HG02885 (cell line): Measurements from ENCODE around the gene RBM4B.
"Not testable (repeated sequence)": the region's sequence is repeated elsewhere in the genome, so short reads cannot be mapped to it uniquely, and the experiment has no call there.

Experiments
- ATAC-seq: cut with Tn5 transposase; IDR thresholded peaks from one replicate; pipeline ENCODE4 v1.9.1; 2021; ENCODE audit warnings: mild to moderate bottlenecking; ENCODE audit not compliant: unreplicated experiment, poor library complexity

The RBM4B gene

DNA sequence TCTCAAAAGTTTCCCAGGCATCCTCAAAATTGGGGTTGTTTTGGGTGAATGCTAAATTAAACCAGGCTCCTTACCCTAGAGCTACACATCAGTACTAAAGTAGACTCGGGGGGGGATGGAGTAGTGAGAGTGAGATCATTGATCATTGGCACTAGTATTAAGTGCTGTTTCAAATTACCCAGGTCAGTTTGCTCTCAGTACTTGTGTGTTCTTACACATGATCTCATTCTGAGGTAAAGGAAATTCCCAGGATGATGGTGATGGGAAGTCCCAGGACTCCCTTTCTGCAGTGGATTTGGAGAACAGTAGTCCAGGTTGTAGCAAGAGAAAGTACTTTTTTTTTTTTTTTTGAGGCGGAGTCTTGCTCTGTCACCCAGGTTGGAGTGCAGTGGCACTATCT, 26.7 kb downstream of the RBM4B start:
- no peak for ATAC-seq

DNA sequence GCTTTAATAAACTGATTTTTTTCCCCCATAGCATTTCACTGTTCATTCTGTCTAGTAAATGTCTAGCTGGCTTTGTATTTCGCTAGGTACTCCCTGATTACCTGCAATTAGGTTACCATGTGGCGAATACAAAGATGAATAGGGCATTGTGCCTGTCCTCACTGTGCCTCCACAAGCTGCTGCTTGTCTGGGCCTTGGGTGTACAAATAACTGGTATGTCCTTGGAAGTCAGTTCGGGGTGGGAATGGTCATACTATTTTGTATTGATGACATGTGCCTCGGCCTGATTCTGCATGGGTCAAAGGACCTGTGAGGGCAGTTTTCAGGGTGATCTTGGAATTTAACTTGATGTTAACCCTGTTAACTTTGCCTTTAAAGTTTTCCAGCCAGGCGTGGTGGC, 27.8 kb downstream of the RBM4B start:
- no peak for ATAC-seq

DNA sequence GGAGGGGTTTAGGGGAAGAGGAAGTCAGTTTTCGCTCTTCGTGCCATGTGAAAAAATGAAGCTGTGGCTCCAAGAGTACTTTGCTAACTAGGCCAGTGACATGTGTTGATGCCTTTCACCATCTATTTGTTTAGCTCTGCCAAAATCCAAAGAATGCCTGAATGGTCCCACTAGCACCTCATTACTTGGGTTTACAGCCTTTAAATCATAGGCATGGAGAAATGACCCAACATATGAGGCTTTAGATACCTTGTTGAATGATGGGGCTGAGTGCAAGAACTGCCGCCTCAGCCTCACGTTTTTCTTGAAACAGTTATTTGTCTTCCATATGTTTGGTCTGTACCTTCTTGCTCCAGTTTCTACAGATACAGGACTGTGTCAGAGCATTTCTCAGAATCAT, 30.9 kb downstream of the RBM4B start:
- ATAC-seq: no peak

DNA sequence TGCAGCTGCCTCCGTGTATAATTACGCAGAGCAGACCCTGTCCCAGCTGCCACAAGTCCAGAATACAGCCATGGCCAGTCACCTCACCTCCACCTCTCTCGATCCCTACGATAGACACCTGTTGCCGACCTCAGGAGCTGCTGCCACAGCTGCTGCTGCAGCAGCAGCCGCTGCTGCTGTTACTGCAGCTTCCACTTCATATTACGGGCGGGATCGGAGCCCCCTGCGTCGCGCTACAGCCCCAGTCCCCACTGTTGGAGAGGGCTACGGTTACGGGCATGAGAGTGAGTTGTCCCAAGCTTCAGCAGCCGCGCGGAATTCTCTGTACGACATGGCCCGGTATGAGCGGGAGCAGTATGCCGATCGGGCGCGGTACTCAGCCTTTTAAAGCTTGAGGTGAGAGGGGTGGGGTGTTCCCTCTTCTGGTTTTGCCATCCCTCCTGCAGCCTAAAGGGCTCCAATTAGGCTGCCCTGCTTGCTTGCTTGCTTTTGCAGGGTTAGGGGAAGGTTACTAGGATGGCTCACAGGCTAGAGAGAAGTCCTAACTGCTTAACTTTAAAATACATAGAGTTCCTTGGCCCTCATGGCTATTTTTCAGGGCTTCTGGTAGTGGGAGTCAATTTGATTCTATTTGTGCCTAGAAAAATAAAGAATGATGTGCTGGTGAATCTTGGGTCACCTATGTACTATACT, 33.8 kb downstream of the RBM4B start:
- ATAC-seq: no peak

DNA sequence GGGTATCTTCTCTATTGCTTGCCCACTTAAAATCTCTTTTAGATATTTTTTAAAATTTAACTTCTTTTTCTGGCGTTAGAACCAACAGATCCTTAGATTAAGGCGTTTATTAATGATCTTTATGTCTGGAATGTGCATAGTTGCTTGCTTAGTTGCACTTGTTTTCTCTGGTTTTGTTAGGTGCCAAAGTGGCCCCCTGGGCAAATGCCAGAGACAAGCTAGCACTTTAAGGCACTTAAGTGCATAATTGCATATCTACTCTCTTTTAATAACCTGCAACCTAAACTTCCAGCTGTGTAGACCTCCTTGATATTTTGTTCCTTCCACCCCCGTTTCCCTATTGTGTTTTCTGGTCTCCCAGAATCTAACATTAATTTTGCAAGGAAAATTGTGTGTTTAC, 35.9 kb downstream of the RBM4B start:
- no peak for ATAC-seq

DNA sequence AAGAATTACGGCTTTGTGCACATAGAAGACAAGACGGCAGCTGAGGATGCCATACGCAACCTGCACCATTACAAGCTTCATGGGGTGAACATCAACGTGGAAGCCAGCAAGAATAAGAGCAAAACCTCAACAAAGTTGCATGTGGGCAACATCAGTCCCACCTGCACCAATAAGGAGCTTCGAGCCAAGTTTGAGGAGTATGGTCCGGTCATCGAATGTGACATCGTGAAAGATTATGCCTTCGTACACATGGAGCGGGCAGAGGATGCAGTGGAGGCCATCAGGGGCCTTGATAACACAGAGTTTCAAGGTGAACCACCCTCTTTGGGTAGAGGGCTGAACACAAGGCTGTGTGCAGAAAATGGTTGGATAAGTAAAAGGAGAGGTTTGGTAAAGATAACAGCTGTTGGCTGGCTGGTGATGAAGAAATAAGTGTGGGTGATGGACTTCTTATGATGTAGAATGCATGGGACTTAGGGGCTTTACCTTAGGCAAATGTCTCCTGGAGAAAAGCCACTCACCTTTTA, 37.8 kb downstream of the RBM4B start:
- not testable (repeated sequence) for ATAC-seq

DNA sequence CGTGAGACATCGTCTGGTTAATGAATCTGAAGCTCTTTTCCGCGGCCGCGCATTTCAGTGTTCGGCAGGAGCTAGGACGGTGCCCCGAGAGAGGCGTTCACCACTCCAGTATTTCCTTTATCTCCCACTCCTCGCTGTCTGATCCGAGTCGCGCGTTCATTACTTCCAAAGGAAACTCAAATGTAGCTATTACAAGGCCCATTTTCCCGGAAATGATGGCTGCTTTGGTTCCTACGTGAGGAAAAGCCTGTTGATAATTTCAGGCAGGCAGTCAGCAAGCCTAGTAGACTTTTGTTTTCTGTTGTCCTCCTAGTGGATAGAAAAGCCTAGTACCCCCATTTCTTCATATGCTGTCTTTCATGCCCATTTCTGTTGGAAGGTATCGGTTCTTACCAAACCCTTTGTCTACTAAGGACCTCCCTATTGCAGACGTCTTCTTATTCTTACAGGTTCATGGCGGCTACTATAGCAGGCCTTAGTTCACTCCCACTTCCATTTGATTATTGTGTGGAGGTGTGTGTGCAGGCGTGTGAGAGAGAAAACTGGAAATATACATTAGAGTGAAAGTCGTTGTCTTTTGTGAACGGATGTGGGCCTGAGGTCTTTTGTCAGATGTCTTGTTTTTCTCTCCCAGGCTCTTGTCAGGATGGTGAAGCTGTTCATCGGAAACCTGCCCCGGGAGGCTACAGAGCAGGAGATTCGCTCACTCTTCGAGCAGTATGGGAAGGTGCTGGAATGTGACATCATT, 38.4 kb downstream of the RBM4B start:
- no peak for ATAC-seq

DNA sequence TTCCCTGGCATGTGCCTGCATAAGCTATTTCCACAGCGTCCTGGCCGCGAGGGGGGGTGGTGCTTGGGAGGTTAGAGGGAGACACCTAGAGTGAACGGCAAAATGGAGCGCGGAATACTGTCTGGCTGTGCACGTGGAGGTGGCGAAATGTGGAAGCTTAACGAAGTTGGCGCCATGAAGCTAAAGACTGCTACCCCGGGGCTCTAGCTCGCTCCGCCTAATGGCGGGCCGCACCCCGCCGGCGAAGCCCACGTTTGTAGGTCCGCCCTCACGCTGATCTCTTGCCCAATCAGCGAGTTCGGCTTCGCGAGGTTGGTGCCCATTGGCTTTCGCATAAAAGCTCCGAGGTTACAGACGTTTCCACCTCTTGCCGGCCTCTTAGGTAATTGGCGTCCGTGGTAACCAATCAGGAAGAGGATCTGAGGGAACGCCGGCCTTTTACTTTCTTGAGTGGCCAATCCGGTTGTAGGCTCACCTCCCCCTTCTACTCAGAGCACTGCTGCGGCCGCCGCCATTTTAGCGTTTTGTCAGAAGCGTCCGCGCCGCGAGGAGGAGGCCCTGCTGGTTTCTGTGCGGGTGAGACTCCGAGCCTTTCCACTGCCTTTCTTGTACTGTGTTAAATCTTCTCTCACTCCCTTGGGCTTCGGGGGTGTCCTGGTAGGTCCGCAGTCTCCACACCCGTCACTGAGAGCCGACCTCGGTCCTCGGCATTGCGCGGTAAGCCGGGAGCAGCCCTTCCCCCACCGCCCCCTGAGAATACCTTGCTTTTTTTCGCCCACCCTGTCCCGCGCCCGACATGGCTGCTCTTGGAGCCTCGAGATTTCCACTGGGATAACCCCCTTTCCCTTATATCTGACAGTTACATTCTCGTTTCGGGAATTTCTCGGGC, 39.3 kb downstream of the RBM4B start, which contains the start of gene RBM4:
Gene RBM4, plus strand, starts transcription at position 527 of the 889 bp plus-strand sequence. CDS start 1,009 bp downstream, outside the sequence.
- peak; percentile 94 for ATAC-seq

DNA sequence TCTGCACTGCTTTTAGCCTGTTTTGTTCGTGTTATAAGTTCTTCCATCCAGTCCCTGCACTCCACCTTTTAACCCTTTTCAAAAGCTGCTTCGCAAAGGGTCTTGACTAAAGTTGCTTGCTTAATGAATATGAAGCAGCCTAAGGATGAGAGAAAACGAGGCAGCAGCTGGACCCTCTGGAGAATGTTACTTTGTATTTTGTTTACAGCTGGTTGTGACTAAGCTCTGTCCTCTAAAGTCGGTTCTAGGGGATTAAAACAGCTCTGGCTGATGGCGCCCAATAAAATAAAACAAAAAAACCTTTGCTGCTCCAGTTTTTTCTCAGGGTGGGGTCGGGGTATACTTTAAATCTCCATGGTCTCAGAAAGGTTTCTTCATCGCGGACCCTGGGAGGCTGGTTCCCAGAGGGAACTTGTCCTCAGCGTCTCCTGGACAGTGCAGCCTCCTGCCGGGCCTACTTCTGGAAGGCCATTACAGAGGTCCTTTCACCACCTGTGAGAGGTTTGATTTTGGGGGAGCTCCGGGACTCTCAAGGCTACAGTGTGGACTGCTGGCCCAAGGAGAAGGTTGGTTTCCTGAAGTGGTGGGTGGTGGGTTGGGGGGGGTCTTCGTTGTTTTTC, 40.0 kb downstream of the RBM4B start:
- ATAC-seq: no peak

DNA sequence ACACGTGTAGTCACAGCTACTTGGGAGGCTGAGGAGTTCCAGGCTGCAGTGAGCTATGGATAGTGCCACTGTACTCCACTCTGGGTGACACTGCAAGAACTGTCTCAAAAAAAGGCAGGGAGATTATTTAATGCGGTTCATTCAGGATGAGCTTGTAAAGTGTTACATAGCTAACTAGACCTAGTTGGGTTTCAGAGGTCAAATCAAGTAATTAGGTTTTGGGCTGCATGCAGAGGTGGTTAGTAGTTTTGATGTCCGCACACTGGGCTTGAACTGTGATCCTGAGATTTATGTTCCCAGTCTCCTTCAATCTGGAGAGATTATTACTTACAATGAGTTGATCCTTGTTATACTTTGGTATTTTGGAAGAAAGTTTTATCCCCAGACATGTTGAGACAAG, 41.3 kb downstream of the RBM4B start:
- ATAC-seq: no peak

DNA sequence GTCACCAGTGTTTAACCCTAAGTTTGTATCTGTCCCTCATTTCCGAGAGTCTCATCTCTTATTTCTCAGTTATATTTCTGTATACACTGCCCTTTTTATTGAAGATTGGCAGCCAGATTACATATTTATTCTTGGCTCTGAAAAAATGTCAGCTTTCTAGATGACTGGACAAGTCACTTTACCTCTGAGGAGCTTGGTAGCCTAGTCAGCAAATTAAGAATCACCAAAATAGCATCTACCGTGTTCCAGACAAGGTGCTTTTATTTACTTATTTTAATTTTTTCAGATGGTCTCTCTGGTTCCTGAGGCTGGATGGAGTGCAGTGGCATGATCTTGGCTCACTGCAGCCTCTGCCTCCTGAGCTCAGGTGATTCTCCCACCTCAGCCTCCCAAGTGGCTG, 44.7 kb downstream of the RBM4B start:
- ATAC-seq: no peak

DNA sequence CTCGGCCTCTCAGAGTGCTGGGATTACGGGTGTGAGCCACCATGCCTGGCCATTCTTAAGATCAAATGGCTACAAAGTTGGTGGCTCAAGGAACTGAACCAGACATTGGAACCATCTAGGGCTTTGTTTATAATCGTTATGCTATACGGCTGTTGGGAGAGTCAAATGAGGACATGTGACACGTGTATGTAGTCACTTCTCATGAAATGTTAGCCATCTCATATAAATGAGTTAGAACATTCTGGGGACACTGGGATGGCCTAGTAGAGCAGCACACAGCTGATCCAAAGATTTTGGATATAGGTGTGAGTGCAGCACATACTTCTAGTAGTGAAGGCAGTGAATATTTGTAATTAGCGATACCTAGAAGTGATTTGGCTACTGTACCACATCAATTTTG, 45.8 kb downstream of the RBM4B start:
- ATAC-seq: no peak

DNA sequence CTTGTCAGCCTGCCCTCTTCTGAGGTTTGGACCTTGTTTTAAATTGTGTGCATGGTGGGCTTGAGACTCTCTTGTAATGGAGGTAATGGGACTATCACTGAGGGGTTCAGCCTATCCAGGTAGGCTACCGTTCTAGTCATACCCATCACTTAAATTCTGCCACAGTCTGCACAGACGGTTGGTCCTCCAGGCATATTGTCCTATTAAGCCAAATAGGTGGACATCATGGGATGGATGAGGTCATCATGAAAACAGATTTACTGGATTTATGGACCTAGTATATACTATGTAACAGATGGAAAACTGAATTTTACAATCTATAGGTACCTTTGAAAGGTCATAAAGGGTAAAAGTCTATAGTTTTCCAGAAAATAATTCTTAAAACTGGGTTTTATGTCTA, 48.3 kb downstream of the RBM4B start:
- ATAC-seq: no peak

DNA sequence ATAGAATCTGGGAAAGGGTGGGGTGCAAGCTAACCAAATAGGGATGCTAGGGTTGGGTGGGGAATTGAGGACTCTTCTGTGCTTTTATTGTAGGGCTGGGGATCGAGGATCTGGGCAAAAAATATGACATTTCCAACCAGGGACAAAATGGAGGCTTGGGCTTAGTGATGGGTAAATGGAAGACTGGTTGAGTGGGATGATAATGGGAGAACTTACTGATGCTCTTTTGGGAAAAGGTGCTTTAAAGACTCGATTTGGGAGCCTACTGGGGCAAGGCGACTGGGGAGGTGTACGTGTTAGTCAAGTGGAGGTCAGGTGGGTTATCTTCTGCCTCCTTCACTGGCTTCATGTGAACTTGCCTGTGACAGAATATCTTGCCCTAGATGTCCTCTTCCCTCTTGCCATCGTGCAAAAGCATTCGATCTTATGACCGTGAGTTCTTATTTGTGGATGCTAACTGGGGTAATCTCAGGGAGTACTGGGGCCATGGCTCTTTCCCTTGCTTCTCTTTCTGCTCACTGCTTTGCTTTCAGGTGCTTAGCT, 49.6 kb downstream of the RBM4B start:
- no peak for ATAC-seq

DNA sequence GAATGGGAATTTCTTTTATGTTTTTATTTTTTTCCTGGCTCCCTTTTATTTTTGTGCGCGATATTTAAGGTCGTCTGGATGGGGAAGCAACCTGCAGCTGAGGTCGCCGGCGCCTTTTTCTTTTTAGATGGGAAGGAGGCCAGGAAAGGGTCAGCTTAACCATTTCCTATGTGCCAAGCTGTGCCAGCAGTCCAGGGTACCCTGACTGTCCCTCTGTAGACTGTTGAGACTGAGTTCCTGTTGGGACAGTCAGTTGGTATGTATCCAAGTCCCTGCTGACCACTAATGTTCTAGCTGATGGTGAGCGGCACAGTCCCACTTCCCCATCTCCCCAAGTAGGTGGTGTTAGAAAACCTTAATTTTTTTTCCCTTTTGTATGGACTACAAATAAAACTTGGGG, 50.8 kb downstream of the RBM4B start:
- no peak for ATAC-seq

DNA sequence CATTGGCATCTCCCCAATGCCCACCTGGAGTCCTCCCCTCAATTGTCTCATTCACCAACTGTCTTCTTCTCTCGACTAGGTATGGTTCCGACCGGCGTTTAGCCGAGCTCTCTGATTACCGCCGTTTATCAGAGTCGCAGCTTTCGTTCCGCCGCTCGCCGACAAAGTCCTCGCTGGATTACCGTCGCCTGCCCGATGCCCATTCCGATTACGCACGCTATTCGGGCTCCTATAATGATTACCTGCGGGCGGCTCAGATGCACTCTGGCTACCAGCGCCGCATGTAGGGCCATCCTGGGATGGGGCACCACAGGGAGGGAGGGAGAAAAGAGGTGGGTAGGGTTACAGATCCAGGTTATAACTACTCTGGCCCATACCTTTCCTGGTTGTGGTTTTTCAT, 51.3 kb downstream of the RBM4B start:
- ATAC-seq: no peak

DNA sequence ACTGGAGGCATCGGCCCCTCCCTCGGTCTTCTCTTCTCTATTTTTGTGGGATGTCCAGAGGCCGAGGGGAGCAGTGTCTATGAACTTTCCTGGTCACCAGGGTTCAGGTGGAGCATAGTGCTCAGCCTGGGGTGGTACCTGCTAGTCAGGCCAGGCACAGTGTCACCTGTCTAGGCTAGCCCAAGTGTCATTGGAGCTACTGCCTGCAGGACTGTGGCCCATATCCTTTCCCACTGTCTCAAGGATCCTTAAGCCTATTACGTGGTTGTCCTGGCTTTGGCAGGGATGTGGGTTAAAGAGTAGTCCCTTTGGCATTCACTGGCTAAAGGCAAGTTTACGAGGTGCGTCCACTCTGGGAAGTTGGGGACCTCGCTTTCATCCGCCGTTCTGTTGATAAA, 51.9 kb downstream of the RBM4B start:
- ATAC-seq: no peak

DNA sequence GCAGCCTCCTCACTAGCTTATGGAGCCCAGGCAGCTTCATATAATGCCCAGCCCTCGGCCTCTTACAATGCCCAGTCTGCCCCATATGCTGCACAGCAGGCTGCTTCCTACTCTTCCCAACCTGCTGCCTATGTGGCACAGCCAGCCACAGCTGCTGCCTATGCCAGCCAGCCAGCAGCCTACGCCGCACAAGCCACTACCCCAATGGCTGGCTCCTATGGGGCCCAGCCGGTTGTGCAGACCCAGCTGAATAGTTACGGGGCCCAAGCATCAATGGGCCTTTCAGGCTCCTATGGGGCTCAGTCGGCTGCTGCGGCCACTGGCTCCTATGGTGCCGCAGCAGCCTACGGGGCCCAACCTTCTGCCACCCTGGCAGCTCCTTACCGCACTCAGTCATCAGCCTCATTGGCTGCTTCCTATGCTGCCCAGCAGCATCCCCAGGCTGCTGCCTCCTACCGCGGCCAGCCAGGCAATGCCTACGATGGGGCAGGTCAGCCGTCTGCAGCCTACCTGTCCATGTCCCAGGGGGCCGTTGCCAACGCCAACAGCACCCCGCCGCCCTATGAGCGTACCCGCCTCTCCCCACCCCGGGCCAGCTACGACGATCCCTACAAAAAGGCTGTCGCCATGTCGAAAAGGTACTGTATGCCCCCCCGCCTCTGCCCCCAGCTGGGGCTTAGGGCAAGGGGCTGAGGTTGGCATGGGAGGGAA, 52.5 kb downstream of the RBM4B start:
- no peak for ATAC-seq

DNA sequence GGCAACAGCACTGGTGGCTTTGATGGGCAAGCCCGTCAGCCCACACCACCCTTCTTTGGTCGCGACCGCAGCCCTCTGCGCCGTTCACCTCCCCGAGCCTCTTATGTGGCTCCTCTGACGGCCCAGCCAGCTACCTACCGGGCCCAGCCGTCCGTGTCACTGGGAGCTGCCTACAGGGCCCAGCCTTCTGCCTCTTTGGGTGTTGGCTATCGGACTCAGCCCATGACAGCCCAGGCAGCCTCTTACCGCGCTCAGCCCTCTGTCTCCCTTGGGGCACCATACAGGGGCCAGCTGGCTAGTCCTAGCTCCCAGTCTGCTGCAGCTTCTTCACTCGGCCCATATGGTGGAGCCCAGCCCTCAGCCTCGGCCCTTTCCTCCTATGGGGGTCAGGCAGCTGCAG, 53.2 kb downstream of the RBM4B start:
- ATAC-seq: no peak
